Astrocyte of the cerebellum (primary cell): ENCODE measurements around the gene SOCS1.

Experiments
- DNase-seq: peaks from one replicate; pipeline ENCODE4 v3.0.0-alpha.2; 2011; ENCODE audit warnings: low read depth
- H3K4me3 ChIP-seq: 2 replicates; pipeline ENCODE4 v1.5.1; 2011; ENCODE audit warnings: mild to moderate bottlenecking, low read depth, low read length, moderate library complexity
- in situ Hi-C: cut with HindIII; loops from 2 replicates; pipeline ENCODE4 v1.10.0; 2017; ENCODE audit warnings: low sequenced_read_pairs
- TF ChIP-seq, protein P1 (sequence below): IDR thresholded peaks from 2 replicates; pipeline ENCODE4 v1.5.1; 2012; ENCODE audit warnings: low read length, low read depth, moderate library complexity, mild to moderate bottlenecking; ENCODE audit errors: missing control alignments

The SOCS1 gene

DNA sequence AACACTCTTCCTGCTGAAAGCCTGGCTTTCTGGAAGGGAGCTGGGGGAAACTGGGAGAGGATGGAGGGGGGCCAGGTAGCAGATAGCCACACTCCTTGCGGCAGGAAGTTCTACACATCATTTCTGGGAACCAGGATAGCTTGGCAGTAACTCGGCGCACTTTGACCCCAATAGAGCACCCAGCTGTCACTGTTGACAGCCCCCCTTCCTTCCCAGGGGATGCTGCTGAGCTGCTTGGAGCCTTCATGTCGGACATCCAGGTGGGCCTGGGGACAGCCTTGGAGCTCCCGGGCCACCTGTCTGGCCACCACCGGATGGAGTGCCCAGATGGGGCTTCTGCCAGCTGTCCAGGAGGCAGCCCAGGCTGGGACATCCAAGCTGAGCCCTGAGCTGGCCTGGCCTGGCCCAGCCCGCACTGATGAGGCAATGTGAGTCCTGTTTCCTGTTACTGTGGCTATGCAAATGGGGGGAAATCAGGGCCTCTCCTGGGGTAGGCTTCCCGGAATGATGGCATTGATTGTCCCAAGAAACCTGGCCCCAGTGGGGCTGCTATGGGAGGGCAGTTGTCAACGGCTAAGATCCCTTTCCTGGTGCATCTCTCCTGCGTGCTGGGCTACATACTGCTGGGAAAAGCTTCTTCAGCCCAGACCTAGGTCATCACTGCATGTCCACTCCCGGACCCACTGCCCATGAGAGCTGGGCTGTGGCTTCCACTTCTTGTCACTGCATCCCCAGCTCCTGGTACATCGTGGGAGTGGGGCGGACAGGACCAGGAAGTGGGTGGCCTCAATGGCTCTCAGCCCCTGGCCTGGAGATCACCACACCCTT, 50.0 kb downstream of the SOCS1 start:
- DNase-seq = no peak
- TF ChIP-seq, protein P1, sequence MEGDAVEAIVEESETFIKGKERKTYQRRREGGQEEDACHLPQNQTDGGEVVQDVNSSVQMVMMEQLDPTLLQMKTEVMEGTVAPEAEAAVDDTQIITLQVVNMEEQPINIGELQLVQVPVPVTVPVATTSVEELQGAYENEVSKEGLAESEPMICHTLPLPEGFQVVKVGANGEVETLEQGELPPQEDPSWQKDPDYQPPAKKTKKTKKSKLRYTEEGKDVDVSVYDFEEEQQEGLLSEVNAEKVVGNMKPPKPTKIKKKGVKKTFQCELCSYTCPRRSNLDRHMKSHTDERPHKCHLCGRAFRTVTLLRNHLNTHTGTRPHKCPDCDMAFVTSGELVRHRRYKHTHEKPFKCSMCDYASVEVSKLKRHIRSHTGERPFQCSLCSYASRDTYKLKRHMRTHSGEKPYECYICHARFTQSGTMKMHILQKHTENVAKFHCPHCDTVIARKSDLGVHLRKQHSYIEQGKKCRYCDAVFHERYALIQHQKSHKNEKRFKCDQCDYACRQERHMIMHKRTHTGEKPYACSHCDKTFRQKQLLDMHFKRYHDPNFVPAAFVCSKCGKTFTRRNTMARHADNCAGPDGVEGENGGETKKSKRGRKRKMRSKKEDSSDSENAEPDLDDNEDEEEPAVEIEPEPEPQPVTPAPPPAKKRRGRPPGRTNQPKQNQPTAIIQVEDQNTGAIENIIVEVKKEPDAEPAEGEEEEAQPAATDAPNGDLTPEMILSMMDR = no peak
- H3K4me3 ChIP-seq = no peak overlapping the region
- in situ Hi-C loops = no loop called here

DNA sequence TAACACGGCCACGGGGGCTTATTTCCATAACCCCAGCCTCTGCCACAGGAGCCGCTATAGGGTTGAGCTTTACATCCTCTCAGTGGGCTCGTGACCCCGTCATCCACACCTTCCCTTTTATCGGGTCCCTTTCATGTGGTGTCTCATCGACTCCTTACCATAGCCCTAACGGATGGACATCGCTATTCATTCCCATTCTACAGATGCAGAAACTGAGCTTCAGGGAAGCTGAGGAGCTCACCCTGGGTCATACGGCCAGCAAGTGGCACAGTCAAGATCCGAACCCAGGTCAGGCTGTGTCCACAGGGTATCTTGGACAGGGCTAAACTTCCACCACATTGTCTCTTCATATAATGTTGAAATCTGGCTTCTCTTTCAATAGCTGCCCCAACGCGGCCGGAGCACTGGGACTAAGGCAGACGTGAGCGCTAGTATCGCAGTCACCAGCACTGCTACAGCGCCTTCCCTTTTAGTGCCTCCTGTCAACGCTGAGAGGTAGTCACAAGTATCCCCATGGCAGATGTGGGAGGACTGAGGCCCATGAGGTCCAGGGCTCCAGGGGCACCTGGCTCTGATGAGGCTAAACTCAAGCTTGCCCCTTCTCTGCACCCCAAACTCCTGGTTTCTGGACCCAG, 50.8 kb downstream of the SOCS1 start:
- DNase-seq = no peak
- TF ChIP-seq, protein P1 = no peak
- in situ Hi-C loops = no loop called here
- no peak overlapping the region for H3K4me3 ChIP-seq

DNA sequence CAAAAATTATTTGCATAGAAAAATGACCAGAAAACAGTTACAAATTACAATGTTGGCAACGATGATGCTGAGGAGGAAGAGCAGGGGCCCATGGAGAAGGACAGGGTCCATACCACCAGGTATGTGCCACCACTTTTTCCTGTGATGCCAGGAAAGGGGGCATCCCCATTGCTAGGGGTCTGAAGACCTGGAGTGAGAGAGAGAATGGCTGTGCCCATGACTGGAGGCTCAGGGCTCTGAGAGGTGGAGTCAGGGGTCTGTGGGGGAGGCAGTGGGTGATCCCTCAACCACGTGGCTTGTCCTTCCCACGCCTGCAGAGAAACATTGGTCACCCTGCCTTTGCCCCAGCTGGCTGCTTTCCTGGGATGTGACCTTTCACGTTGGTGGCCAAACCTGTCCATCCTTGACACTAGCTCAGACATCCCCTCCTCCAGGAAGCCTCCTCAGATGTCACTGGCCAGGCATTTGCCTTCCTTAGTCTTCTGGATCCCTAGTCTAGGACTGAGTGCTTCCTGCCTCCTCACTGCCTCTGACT, 51.4 kb downstream of the SOCS1 start:
- in situ Hi-C loops = no loop called here
- no peak overlapping the region for H3K4me3 ChIP-seq
- no peak for DNase-seq
- TF ChIP-seq, protein P1 = no peak
